Smooth muscle cell (in vitro differentiated cells): Measurements from ENCODE around the gene GNG2. TPM values are rescaled to one million over a fixed set of nuclear protein-coding genes. Genes with fewer than 3 reads are reported as not detected.

Experiments used
- DNase-seq: peaks from one replicate; lab custom pipeline; 2025; ENCODE audit not compliant: unreplicated experiment; lab: John Stamatoyannopoulos, UW
- H2AFZ ChIP-seq: fragments of 200-600 bp; sonication (generic); 2 replicates; pipeline ENCODE4 v1.6.0; 2016; ENCODE audit warnings: antibody characterized with exemption, low read depth, mild to moderate bottlenecking
- H3F3A ChIP-seq: fragments of 200-600 bp; sonication (generic); 2 replicates; pipeline ENCODE4 v1.6.0; 2017; ENCODE audit warnings: antibody characterized with exemption, low read depth
- H3K27ac ChIP-seq: fragments of 200-600 bp; sonication (generic); 2 replicates; pipeline ENCODE4 v1.5.1; 2016; ENCODE audit warnings: low read depth, mild to moderate bottlenecking
- H3K27me3 ChIP-seq: fragments of 200-600 bp; sonication (generic); 2 replicates; pipeline ENCODE4 v1.6.1; 2016; ENCODE audit warnings: low read depth, mild to moderate bottlenecking
- H3K36me3 ChIP-seq: fragments of 200-600 bp; sonication (generic); 2 replicates; pipeline ENCODE4 v1.5.1; 2016; ENCODE audit warnings: low read depth
- H3K4me1 ChIP-seq: fragments of 200-600 bp; sonication (generic); 2 replicates; pipeline ENCODE4 v1.5.1; 2016; ENCODE audit warnings: low read depth
- H3K4me2 ChIP-seq: fragments of 200-600 bp; sonication (generic); 2 replicates; pipeline ENCODE4 v1.6.0; 2016; ENCODE audit warnings: mild to moderate bottlenecking
- H3K4me3 ChIP-seq: fragments of 200-600 bp; sonication (generic); 2 replicates; pipeline ENCODE4 v1.5.1; 2016; ENCODE audit warnings: mild to moderate bottlenecking
- H3K79me2 ChIP-seq: fragments of 200-600 bp; sonication (generic); 2 replicates; pipeline ENCODE4 v1.6.0; 2016; ENCODE audit warnings: low read depth, mild to moderate bottlenecking
- H3K9ac ChIP-seq: fragments of 200-600 bp; sonication (generic); 2 replicates; pipeline ENCODE4 v1.6.0; 2016; ENCODE audit warnings: low read depth
- H3K9me3 ChIP-seq: fragments of 200-600 bp; sonication (generic); replicated peaks from 2 replicates; pipeline ENCODE4 v1.5.1; 2016; ENCODE audit warnings: low read depth
- H4K20me1 ChIP-seq: fragments of 200-600 bp; sonication (generic); 2 replicates; pipeline ENCODE4 v1.6.0; 2016; ENCODE audit warnings: low read depth
- CTCF ChIP-seq: fragments of 200-600 bp; sonication (generic); IDR thresholded peaks from 2 replicates; pipeline ENCODE4 v1.5.1; 2017; ENCODE audit warnings: borderline replicate concordance, mild to moderate bottlenecking, antibody characterized with exemption; ENCODE audit not compliant: insufficient read depth, poor library complexity, severe bottlenecking
- WGBS: methylation state at CpG from one replicate; pipeline ENCODE4 v1.1.7; 2016; ENCODE audit warnings: low lambda C conversion rate; 5-methylcytosine and 5-hydroxymethylcytosine counted together
- polyA plus RNA-seq: library from polyadenylated mRNA; unstranded; fragments of >200 nt; fragmentation: Nextera tagmentation; extraction: Ambion mirVana; gene quantifications from 2 replicates; pipeline ENCODE4 v1.2.1, GENCODE V29; 2016
- total RNA-seq: library from RNA; depleted of rRNA; stranded (reverse); fragments of >200 nt; gene quantifications from 2 replicates; pipeline ENCODE4 v1.2.3, GENCODE V29; 2014

GNG2 gene
- total and polyA plus RNA-seq, 2 experiments from 2014 or later: 83.6 to 128 TPM

- Histone ChIP-seq H3K36me3 (no peaks in the 10 kb centered on the region), H3K4me3 (no peak overlapping the region), H3K9me3 (no peaks in the 10 kb centered on the region), H3K4me1 (peaks cover 46% of the 10 kb centered on the region), H3F3A (peaks cover 14% of the 10 kb centered on the region), H2AFZ (no peak overlapping the region), H3K27ac (peak overlapping the region; percentile 22), H3K27me3 (no peaks in the 10 kb centered on the region), H3K9ac (no peak overlapping the region), H3K79me2 (peaks cover 86% of the 10 kb centered on the region), H3K4me2 (no peak overlapping the region), H4K20me1 (peaks cover 17% of the 10 kb centered on the region)
- DNase-seq: no peak
- 80% methylated on average over 9 of the region's 9 CpGs for WGBS
- TF ChIP-seq CTCF: no peak
Measured at GRCh38 chr14:51869411-51870100, 9.1 kb downstream of the GNG2 start.

- H3K79me2 ChIP-seq: peaks cover 86% of the 10 kb centered on the region
Measured at GRCh38 chr14:51870606-51871005, 10.2 kb downstream of the GNG2 start.

GRCh38 chr14:51871846-51872245 is 11.4 kb downstream of the GNG2 start:
- Histone ChIP-seq H3K27me3 (no peaks in the 10 kb centered on the region), H3F3A (peaks cover 14% of the 10 kb centered on the region), H3K27ac (peak overlapping the region; percentile 96), H2AFZ (no peak overlapping the region), H3K79me2 (peaks cover 87% of the 10 kb centered on the region), H3K9me3 (no peaks in the 10 kb centered on the region), H4K20me1 (peaks cover 7% of the 10 kb centered on the region), H3K4me3 (no peak overlapping the region), H3K4me2 (peak overlapping the region; percentile 55), H3K36me3 (no peaks in the 10 kb centered on the region), H3K9ac (no peak overlapping the region), H3K4me1 (peaks cover 27% of the 10 kb centered on the region)
- no peak for DNase-seq
- WGBS: 33% methylated on average over 2 of the region's 2 CpGs
- no peak for TF ChIP-seq CTCF

More at GRCh38 chr14:51870606-51871005, 10.2 kb downstream of the GNG2 start:
- TF ChIP-seq CTCF: no peak
- Histone ChIP-seq H3K36me3 (no peaks in the 10 kb centered on the region), H3K4me1 (peaks cover 38% of the 10 kb centered on the region), H2AFZ (no peak overlapping the region), H3K27ac (peak overlapping the region; percentile 22), H3F3A (peaks cover 14% of the 10 kb centered on the region), H3K27me3 (no peaks in the 10 kb centered on the region), H3K4me3 (no peak overlapping the region), H4K20me1 (peaks cover 17% of the 10 kb centered on the region), H3K4me2 (no peak overlapping the region), H3K9me3 (no peaks in the 10 kb centered on the region), H3K9ac (no peak overlapping the region)
- DNase-seq: no peak
- 95% methylated on average over 2 of the region's 2 CpGs for WGBS

- no peak for DNase-seq
- Histone ChIP-seq H3F3A (peaks cover 14% of the 10 kb centered on the region), H3K27ac (peak overlapping the region; percentile 96), H3K27me3 (no peaks in the 10 kb centered on the region), H3K79me2 (peaks cover 87% of the 10 kb centered on the region), H3K4me3 (no peak overlapping the region), H4K20me1 (peaks cover 7% of the 10 kb centered on the region), H3K4me1 (peaks cover 24% of the 10 kb centered on the region), H3K9me3 (no peaks in the 10 kb centered on the region), H3K4me2 (peak overlapping the region; percentile 55), H3K9ac (peak overlapping the region; percentile 58), H3K36me3 (no peaks in the 10 kb centered on the region), H2AFZ (no peak overlapping the region)
- no peak for TF ChIP-seq CTCF
- 69% methylated on average over 3 of the region's 3 CpGs for WGBS
Measured at GRCh38 chr14:51872396-51872795, 12.0 kb downstream of the GNG2 start.
